Thoracic aorta (tissue), 2 donors: ENCODE results near the gene APC2. TPM values are rescaled to one million over a fixed set of nuclear protein-coding genes. Genes with fewer than 3 reads are reported as not detected.
"Not testable (repeated sequence)": the region's sequence is repeated elsewhere in the genome, so short reads cannot be mapped to it uniquely, and the experiment has no call there.

ENCODE experiments used
- ATAC-seq: fragments of 150-250 bp; one replicate; pipeline ENCODE4 v1.8.0; 2017; ENCODE audit warnings: low read depth; ENCODE audit not compliant: insufficient number of reproducible peaks, low FRiP score
- DNase-seq: peaks from one replicate; pipeline ENCODE4 v3.0.0-alpha.2; 2020; ENCODE audit warnings: low spot score
- H3K27ac ChIP-seq, 2 donors: fragments of 200-600 bp; sonication (generic); 1 replicate in 1 of 2; 2 replicates in 1 of 2; pipeline ENCODE4 v1.5.1; 2016; ENCODE audit warnings: mild to moderate bottlenecking in 2 of 2, moderate library complexity in 2 of 2
- H3K27me3 ChIP-seq: fragments of 200-600 bp; sonication (generic); replicated peaks from 2 replicates; pipeline ENCODE4 v1.6.0; 2016; ENCODE audit warnings: mild to moderate bottlenecking; ENCODE audit not compliant: insufficient read depth
- H3K36me3 ChIP-seq: fragments of 200-600 bp; sonication (generic); one replicate; pipeline ENCODE4 v1.5.1; 2016
- H3K4me1 ChIP-seq, 2 donors: fragments of 200-600 bp; sonication (generic); 1 replicate in 1 of 2; 2 replicates in 1 of 2; pipeline versions ENCODE4 v1.5.1 to v1.6.0; 2016; ENCODE audit warnings: low read depth in 2 of 2, mild to moderate bottlenecking in 1 of 2; ENCODE audit not compliant: control insufficient read depth in 1 of 2
- H3K4me3 ChIP-seq: fragments of 200-600 bp; sonication (generic); 2 replicates; pipeline ENCODE4 v1.5.1; 2016; ENCODE audit warnings: mild to moderate bottlenecking
- H3K9me3 ChIP-seq: fragments of 200-600 bp; sonication (generic); 2 replicates; pipeline ENCODE4 v1.5.1; 2016
- total RNA-seq, 2 donors: library from RNA; depleted of rRNA; stranded (reverse); fragments of >200 nt; gene quantifications; one replicate each; pipeline versions ENCODE4 v1.1.0 to v1.2.3, GENCODE V29; 2016
- TF ChIP-seq, protein P1 (sequence below): fragments of 200-600 bp; sonication (generic); IDR thresholded peaks from one replicate; pipeline ENCODE4 v1.5.1; 2019; ENCODE audit warnings: antibody characterized with exemption

Gene APC2
- total RNA-seq, 2 donors from 2014 or later = 0.41 to 0.78 TPM

DNA sequence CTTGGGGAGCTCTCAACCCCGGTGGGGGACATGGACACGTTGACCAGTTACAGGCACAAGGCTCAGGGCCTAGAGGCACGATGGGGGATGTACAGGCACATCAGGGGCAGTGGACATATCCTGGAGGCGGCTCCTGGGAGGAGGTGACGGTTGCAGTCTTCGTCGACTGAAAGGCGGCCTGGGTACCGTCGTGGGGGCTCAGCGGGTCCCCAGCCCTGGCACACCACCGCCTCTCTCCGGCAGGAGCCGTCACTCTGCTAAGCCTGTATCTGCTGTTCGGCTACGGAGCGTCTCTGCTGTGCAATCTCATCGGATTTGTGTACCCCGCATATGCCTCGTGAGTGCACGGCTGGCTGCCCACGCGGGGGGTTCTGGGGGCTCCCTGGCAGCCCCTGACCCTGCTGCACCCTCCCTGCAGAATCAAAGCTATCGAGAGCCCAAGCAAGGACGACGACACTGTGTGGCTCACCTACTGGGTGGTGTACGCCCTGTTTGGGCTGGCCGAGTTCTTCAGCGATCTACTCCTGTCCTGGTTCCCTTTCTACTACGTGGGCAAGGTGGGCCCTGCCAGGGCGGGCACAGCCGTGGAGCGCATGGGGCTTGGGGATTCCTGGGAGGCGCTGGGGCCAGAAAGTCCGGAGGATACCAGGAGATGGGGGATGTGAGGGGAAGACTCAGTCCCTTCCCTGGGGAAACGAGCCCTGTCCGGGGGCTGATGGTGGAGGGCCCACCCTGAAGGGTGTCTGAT is 45.3 kb downstream of the APC2 start:
- no peak for ATAC-seq
- H3K4me1 ChIP-seq = peaks cover 0 to 7% of the 10 kb centered on the region in 2 donors
- H3K27me3 ChIP-seq = no peaks in the 10 kb centered on the region
- no peak overlapping the region for H3K27ac ChIP-seq
- no peaks in the 10 kb centered on the region for H3K36me3 ChIP-seq
- H3K4me3 ChIP-seq = no peak overlapping the region
- DNase-seq = no peak
- no peaks in the 10 kb centered on the region for H3K9me3 ChIP-seq
- TF ChIP-seq, protein P1, sequence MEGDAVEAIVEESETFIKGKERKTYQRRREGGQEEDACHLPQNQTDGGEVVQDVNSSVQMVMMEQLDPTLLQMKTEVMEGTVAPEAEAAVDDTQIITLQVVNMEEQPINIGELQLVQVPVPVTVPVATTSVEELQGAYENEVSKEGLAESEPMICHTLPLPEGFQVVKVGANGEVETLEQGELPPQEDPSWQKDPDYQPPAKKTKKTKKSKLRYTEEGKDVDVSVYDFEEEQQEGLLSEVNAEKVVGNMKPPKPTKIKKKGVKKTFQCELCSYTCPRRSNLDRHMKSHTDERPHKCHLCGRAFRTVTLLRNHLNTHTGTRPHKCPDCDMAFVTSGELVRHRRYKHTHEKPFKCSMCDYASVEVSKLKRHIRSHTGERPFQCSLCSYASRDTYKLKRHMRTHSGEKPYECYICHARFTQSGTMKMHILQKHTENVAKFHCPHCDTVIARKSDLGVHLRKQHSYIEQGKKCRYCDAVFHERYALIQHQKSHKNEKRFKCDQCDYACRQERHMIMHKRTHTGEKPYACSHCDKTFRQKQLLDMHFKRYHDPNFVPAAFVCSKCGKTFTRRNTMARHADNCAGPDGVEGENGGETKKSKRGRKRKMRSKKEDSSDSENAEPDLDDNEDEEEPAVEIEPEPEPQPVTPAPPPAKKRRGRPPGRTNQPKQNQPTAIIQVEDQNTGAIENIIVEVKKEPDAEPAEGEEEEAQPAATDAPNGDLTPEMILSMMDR = no peak

DNA sequence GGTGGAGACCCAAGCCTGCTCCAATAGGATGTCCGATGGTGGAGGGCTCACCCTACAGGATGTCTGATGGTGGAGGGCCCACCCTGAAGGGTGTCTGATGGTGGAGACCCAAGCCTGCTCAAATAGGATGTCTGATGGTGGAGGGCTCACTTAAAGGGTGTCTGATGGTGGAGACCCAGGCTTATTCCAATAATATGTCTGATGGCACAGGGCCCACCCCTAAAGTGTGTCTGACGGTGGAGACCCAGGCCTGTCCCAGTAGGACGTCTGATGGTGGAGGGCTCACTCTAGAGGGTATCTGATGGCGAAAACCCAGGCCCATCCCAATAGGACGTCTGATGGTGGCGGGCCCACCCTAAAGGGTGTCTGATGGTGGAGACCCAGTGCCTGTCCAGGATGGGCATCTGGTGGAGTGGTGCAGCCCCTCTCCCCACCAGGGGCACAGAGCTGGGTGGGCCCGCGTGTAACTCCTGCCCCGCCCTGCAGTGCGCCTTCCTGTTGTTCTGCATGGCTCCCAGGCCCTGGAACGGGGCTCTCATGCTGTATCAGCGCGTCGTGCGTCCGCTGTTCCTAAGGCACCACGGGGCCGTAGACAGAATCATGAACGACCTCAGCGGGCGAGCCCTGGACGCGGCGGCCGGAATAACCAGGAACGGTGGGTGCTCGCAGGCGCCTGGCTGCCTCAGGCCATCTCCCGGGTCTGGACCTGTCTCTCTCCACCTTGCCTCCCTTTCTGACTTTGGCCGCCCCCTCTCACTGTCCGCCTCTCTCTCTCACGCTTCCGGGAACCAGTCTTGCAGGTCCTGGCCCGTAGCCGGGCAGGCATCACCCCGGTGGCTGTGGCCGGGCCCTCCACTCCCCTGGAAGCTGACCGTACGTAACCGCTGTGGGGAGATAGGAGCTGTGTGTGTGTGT is 46.1 kb downstream of the APC2 start:
- H3K27me3 ChIP-seq = no peaks in the 10 kb centered on the region
- ATAC-seq = no peak
- no peaks in the 10 kb centered on the region for H3K36me3 ChIP-seq
- TF ChIP-seq, protein P1 = no peak
- no peak for DNase-seq
- peaks cover 0 to 5% of the 10 kb centered on the region in 2 donors for H3K4me1 ChIP-seq
- no peak overlapping the region for H3K4me3 ChIP-seq
- no peaks in the 10 kb centered on the region for H3K9me3 ChIP-seq
- no peak overlapping the region for H3K27ac ChIP-seq

DNA sequence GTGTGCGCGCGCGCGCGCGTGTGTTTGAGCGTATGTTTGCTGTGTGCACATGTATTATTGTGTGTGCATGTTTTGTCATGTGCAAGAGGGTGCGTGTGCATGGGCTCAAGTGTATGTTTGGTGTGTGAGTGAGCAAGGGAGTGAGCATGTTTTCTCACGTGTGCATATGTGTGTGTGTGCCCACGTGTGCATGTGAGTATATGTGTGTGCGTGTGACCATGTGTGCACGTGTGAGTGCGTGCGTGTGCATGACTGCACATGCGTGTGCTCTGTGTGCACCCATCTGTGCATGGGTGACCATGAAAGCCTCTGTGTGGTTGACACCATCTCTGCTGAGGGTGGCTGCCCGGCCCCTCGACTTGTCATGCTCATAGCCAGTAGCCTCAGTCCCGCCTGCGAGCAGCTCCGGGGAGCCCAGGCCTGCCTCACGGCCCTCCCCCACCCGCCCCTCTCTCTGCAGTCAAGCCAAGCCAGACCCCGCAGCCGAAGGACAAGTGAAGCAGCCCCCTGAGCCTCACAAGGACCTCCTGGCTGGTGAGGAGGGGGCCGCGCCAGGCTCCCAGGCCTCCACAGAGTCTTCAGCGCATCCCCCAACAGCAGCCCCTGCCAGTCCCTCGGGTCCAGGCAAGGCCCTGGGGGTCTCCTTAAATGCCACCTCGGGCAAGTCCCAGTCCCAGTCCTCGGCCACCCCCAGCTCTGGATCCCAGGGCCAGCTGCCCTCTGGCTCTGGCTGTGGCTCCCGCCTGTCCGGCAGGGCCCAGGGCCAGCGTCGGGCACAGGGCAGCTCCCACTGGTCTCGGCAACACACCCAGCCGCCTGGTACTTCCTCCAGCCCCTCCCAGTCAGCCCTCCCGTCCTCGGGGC is 47.0 kb downstream of the APC2 start:
- Histone ChIP-seq H3K4me3 (no peak overlapping the region), H3K36me3 (no peaks in the 10 kb centered on the region), H3K4me1 (no peaks in the 10 kb centered on the region), H3K27me3 (no peaks in the 10 kb centered on the region), H3K9me3 (no peaks in the 10 kb centered on the region), H3K27ac (no peak overlapping the region)
- no peak for DNase-seq
- TF ChIP-seq, protein P1 = no peak
- ATAC-seq = no peak

DNA sequence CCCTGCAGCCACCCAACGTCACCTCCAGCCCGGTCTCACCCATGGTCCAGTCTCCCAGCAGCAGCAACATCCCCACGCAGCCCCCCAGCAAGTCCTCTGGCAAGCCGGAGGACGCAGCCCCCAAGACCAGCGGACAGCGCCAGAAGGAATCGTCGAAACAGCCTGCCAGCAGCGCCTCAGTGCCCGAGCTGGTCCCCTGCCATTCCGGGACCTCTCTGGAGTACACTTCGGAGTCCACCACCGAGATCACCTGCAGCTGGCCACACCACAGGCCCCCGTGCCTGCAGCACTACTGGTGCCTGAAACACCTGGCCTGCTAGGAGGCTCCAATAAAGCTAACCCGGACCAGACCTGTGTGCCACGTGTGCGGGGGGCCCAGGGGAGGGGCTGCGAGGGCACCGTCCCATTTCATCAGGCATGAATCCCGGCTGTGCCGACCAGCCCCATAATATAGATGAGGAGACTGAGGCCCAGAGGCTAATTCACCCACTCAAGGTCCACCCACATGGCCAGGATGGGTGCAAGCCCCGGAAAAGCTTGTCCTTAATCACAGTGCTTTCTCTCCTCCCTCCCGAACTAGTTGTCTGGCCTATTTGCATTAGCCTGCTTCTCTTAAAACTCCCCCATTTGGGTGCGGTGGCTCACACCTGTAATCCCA is 47.8 kb downstream of the APC2 start:
- Histone ChIP-seq H3K4me1 (no peaks in the 10 kb centered on the region), H3K27ac (no peak overlapping the region), H3K9me3 (no peaks in the 10 kb centered on the region), H3K4me3 (no peak overlapping the region), H3K27me3 (no peaks in the 10 kb centered on the region), H3K36me3 (no peaks in the 10 kb centered on the region)
- TF ChIP-seq, protein P1 = no peak
- no peak for DNase-seq
- no peak for ATAC-seq

DNA sequence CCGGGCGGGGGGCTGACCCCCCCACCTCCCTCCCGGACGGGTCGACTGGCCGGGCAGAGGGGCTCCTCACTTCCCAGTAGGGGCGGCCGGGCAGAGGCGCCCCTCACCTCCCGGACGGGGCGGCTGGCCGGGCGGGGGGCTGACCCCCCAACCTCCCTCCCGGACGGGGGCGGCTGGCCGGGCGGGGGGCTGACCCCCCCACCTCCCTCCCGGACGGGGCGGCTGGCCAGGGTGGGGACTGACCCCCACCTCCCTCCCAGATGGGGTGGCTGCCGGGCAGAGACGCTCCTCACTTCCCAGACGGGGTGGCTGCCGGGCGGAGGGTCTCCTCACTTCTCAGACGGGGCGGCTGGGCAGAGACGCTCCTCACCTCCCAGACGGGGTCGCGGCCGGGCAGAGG is 49.3 kb downstream of the APC2 start:
- H3K27ac ChIP-seq, ATAC-seq: not testable (repeated sequence)

More for the DNA sequence above, 49.3 kb downstream of the APC2 start:
- H3K4me3 ChIP-seq, H3K27me3 ChIP-seq, DNase-seq, H3K4me1 ChIP-seq, H3K9me3 ChIP-seq, H3K36me3 ChIP-seq: not testable (repeated sequence)
